Hepatocyte (in vitro differentiated cells): Measurements from ENCODE around the gene ARFGAP1. TPM values are rescaled to one million over a fixed set of nuclear protein-coding genes. Genes with fewer than 3 reads are reported as not detected.

ENCODE experiments used
- DNase-seq: peaks from one replicate; pipeline ENCODE4 v3.0.0-alpha.2; 2016; ENCODE audit warnings: low spot score
- H2AFZ ChIP-seq: fragments of 200-600 bp; sonication (generic); 2 replicates; pipeline ENCODE4 v1.6.0; 2016; ENCODE audit warnings: antibody characterized with exemption, mild to moderate bottlenecking
- H3K27ac ChIP-seq: fragments of 200-600 bp; sonication (generic); 2 replicates; pipeline ENCODE4 v1.5.1; 2016; ENCODE audit warnings: mild to moderate bottlenecking
- H3K27me3 ChIP-seq: fragments of 200-600 bp; sonication (generic); 2 replicates; pipeline ENCODE4 v1.6.1; 2016
- H3K36me3 ChIP-seq: fragments of 200-600 bp; sonication (generic); replicated peaks from 2 replicates; pipeline ENCODE4 v1.5.1; 2016; ENCODE audit warnings: low read depth; ENCODE audit not compliant: insufficient read depth
- H3K4me1 ChIP-seq: fragments of 200-600 bp; sonication (generic); 2 replicates; pipeline ENCODE4 v1.5.1; 2016; ENCODE audit warnings: mild to moderate bottlenecking, moderate library complexity; ENCODE audit not compliant: insufficient read depth
- H3K4me2 ChIP-seq: fragments of 200-600 bp; sonication (generic); 2 replicates; pipeline ENCODE4 v1.6.0; 2016
- H3K4me3 ChIP-seq: fragments of 200-600 bp; sonication (generic); 2 replicates; pipeline ENCODE4 v1.5.1; 2016; ENCODE audit warnings: mild to moderate bottlenecking
- H3K79me2 ChIP-seq: fragments of 200-600 bp; sonication (generic); 2 replicates; pipeline ENCODE4 v1.6.0; 2017; ENCODE audit warnings: mild to moderate bottlenecking
- H3K9me2 ChIP-seq: fragments of 200-600 bp; sonication (generic); replicated peaks from 2 replicates; pipeline ENCODE4 v1.6.0; 2017; ENCODE audit warnings: mild to moderate bottlenecking; ENCODE audit not compliant: insufficient read depth
- H3K9me3 ChIP-seq: fragments of 200-600 bp; sonication (generic); 2 replicates; pipeline ENCODE4 v1.5.1; 2016; ENCODE audit warnings: low read depth, mild to moderate bottlenecking
- H4K20me1 ChIP-seq: fragments of 200-600 bp; sonication (generic); 2 replicates; pipeline ENCODE4 v1.6.0; 2016; ENCODE audit warnings: mild to moderate bottlenecking; ENCODE audit not compliant: insufficient read depth, poor library complexity, severe bottlenecking
- EZH2 ChIP-seq: fragments of 200-600 bp; sonication (generic); IDR thresholded peaks from 2 replicates; pipeline ENCODE4 v1.6.1; 2016; ENCODE audit warnings: antibody characterized with exemption, mild to moderate bottlenecking, borderline replicate concordance
- EZH2phosphoT487 ChIP-seq: fragments of 200-600 bp; sonication (generic); IDR thresholded peaks from one replicate; pipeline ENCODE4 v1.6.1; 2018; ENCODE audit warnings: antibody characterized with exemption, mild to moderate bottlenecking, low read depth, moderate library complexity; ENCODE audit not compliant: unreplicated experiment, severe bottlenecking
- WGBS: methylation state at CpG from one replicate; pipeline ENCODE4 v1.1.6; 2016; ENCODE audit warnings: low lambda C conversion rate; ENCODE audit errors: missing lambda C conversion rate; 5-methylcytosine and 5-hydroxymethylcytosine counted together
- polyA plus RNA-seq: library from polyadenylated mRNA; unstranded; fragments of >200 nt; fragmentation: Nextera tagmentation; extraction: Ambion mirVana; gene quantifications from 2 replicates; pipeline ENCODE4 v1.2.1, GENCODE V29; 2016
- total RNA-seq: library from RNA; depleted of rRNA; stranded (reverse); fragments of >200 nt; gene quantifications from 2 replicates; pipeline ENCODE4 v1.2.3, GENCODE V29; 2014
- TF ChIP-seq, protein P1 (sequence below): fragments of 200-600 bp; sonication (generic); IDR thresholded peaks from 2 replicates; pipeline ENCODE4 v1.5.1; 2016; ENCODE audit warnings: antibody characterized with exemption, mild to moderate bottlenecking; ENCODE audit not compliant: poor library complexity

Gene ARFGAP1
- total and polyA plus RNA-seq, 2 experiments from 2014 or later: 78.2 to 99.0 TPM

DNA sequence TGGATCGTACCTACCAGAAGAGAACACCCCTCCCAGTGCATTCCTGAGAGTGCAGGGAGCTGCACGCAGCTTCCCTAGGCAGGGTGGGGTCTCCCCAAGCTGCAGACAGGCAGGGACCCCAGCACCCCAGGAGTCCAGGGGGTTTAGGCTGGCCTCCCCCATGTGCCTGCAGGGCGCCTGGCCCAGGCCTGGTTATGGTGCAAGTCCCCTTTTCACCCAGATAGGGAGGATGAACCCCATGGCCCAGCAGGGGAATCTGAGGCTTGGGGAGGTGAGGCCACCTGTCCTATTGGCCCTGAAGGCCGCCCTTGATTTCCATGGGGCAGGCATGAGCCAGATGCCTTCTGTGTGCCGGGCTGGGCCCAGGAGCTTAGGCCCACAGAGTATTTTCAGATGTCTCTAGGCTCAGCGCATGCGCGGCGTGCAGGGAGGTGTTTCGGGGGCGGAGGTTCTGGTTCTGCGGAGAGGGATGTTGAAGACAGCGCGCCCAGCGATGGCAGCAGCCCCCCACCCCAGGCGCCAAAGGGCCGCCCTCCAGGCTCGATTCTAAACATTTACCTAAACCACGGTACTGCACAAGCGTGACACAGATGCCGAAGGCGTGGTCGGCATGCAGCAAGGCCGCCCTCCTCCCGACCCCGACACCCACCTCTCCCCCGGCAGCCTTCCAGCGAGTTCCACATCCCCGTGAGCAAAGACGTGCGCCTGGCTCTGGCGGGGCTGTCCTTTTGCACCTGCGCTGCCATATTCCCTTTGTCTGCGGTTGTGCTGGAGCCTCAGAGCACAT lies 49.7 kb downstream of the ARFGAP1 start:
- Histone ChIP-seq H3K9me3 (no peaks in the 10 kb centered on the region), H3K27me3 (no peaks in the 10 kb centered on the region), H3K79me2 (no peaks in the 10 kb centered on the region), H3K9me2 (no peaks in the 10 kb centered on the region), H4K20me1 (no peaks in the 10 kb centered on the region), H3K4me3 (no peak overlapping the region), H3K27ac (no peak overlapping the region), H2AFZ (no peak overlapping the region), H3K4me2 (no peak overlapping the region), H3K4me1 (no peaks in the 10 kb centered on the region), H3K36me3 (no peaks in the 10 kb centered on the region)
- TF ChIP-seq EZH2 (no peak), EZH2phosphoT487 (no peak)
- TF ChIP-seq, protein P1, sequence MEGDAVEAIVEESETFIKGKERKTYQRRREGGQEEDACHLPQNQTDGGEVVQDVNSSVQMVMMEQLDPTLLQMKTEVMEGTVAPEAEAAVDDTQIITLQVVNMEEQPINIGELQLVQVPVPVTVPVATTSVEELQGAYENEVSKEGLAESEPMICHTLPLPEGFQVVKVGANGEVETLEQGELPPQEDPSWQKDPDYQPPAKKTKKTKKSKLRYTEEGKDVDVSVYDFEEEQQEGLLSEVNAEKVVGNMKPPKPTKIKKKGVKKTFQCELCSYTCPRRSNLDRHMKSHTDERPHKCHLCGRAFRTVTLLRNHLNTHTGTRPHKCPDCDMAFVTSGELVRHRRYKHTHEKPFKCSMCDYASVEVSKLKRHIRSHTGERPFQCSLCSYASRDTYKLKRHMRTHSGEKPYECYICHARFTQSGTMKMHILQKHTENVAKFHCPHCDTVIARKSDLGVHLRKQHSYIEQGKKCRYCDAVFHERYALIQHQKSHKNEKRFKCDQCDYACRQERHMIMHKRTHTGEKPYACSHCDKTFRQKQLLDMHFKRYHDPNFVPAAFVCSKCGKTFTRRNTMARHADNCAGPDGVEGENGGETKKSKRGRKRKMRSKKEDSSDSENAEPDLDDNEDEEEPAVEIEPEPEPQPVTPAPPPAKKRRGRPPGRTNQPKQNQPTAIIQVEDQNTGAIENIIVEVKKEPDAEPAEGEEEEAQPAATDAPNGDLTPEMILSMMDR: no peak
- DNase-seq: no peak
- 89% methylated on average over 24 of the region's 34 CpGs for WGBS

DNA sequence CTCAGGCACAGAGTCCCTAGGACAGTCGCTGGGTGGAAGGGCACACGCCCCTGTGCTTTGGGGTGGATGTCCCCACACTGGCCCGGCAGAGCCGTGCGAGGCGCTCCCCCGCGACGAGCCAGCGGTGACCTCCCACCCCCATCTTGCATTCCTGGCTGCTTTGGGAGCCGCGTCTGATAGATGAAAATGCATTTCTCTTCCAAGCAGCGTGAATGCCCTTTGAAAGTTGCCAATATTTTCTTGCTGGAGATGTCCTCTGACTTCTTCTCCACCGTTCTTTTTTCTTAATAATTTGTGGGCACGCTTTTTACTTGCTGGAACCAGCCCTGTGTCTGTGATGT lies 50.3 kb downstream of the ARFGAP1 start:
- H3K36me3 ChIP-seq: no peaks in the 10 kb centered on the region
- H3K4me3 ChIP-seq: no peak overlapping the region
- no peak for DNase-seq
- H4K20me1 ChIP-seq: no peaks in the 10 kb centered on the region
- no peak overlapping the region for H3K4me2 ChIP-seq
- no peaks in the 10 kb centered on the region for H3K79me2 ChIP-seq
- 78% methylated on average over 15 of the region's 15 CpGs for WGBS
- H3K27me3 ChIP-seq: no peaks in the 10 kb centered on the region
- no peaks in the 10 kb centered on the region for H3K4me1 ChIP-seq
- H3K9me2 ChIP-seq: no peaks in the 10 kb centered on the region
- TF ChIP-seq EZH2 (no peak), EZH2phosphoT487 (no peak)
- TF ChIP-seq, protein P1: no peak
- H3K27ac ChIP-seq: peak overlapping the region; percentile 23
- H2AFZ ChIP-seq: no peak overlapping the region
- H3K9me3 ChIP-seq: no peaks in the 10 kb centered on the region

DNA sequence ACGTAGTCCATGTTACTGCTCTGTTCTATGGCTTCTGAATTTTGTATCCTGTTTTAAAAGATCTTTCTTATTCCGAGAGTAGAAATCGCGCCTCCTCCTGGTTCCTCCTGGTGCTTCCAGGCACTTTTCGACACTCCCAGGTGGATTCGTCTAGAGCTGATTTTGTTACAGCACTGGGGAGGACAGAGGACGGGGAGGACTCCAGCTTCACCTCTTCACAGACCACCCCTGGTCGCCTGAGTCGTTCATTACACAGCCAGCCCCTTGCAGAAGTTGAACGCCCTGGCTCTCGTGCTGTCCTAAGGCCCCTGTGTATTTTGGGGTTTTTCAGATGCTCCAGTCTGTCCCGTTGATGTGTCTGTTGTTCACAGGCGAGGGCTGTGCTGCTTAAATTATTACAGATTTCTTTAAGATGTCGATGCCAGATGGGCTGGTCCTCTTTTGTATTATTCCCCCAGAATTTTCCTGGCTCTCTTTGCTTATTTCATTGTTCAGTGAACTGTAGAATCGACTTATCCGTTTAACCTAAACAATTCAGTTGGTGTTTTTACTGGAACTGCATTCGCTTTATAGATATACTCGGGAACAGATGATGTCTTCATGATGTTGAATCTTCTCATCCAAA lies 50.9 kb downstream of the ARFGAP1 start:
- no peaks in the 10 kb centered on the region for H3K36me3 ChIP-seq
- no peaks in the 10 kb centered on the region for H3K79me2 ChIP-seq
- no peaks in the 10 kb centered on the region for H3K4me1 ChIP-seq
- no peak overlapping the region for H3K4me3 ChIP-seq
- H2AFZ ChIP-seq: no peak overlapping the region
- H3K27me3 ChIP-seq: no peaks in the 10 kb centered on the region
- no peaks in the 10 kb centered on the region for H3K9me3 ChIP-seq
- peak overlapping the region; percentile 23 for H3K27ac ChIP-seq
- no peaks in the 10 kb centered on the region for H4K20me1 ChIP-seq
- H3K4me2 ChIP-seq: no peak overlapping the region
- DNase-seq: no peak
- TF ChIP-seq EZH2phosphoT487 (no peak), EZH2 (no peak)
- TF ChIP-seq, protein P1: no peak
- 76% methylated on average over 18 of the region's 18 CpGs for WGBS
- H3K9me2 ChIP-seq: no peaks in the 10 kb centered on the region
